ENCODE data around the gene TNFRSF1A.

- no peak for TF ChIP-seq CTCF (IDR thresholded peaks at IDR 0.05; ENCODE audit: low read depth, low read length, missing input control)
- TF ChIP-seq YY1 (IDR thresholded peaks at IDR 0.05) = no peak
- no peak for TF ChIP-seq HNF4G (IDR thresholded peaks at IDR 0.05)
- no peak for TF ChIP-seq REST (IDR thresholded peaks at IDR 0.05)
- TF ChIP-seq ATF3 (IDR thresholded peaks at IDR 0.05) = no peak
- TF ChIP-seq FOXA1 (IDR thresholded peaks at IDR 0.05) = no peak
- no peak for TF ChIP-seq RAD21 (IDR thresholded peaks at IDR 0.05)
- TF ChIP-seq NR2F2 (IDR thresholded peaks at IDR 0.05) = no peak
- TF ChIP-seq SP1 (IDR thresholded peaks at IDR 0.05) = no peak
- no peak for TF ChIP-seq TAF1 (conservative IDR thresholded peaks at IDR 0.05)
- TF ChIP-seq MAX (IDR thresholded peaks at IDR 0.05) = no peak
- no peak for TF ChIP-seq ZBTB33 (IDR thresholded peaks at IDR 0.05)
- no peak for TF ChIP-seq GABPA (IDR thresholded peaks at IDR 0.05 in 1 of 2, conservative IDR thresholded peaks at IDR 0.05 in 1 of 2)
Measured at GRCh38 chr12:6374028-6374785, 32.3 kb upstream of the TNFRSF1A start.

Data from liver (tissue), 3 donors.